Heart left ventricle (tissue), 16 donors: ENCODE results near the gene DDO. TPM values are rescaled to one million over a fixed set of nuclear protein-coding genes. Genes with fewer than 3 reads are reported as not detected.

ENCODE experiments used
- ATAC-seq, 4 donors: fragments of 200-7000 bp; cut with Tn5 transposase; one replicate each; pipeline ENCODE4 v1.9.1; 2020 to 2022; ENCODE audit warnings: moderate library complexity in 4 of 4, mild to moderate bottlenecking in 3 of 4, moderate number of reproducible peaks in 1 of 4
- DNase-seq, 5 donors: peaks; one replicate each; pipeline ENCODE4 v3.0.0-alpha.2; 2020
- H3K27ac ChIP-seq, 12 donors: fragments of 200-600 bp; sonication (generic) in 4 of 12; one replicate each; pipeline versions ENCODE4 v1.5.0 to v1.8.0; 2016 to 2022; ENCODE audit warnings: mild to moderate bottlenecking in 2 of 12
- H3K27me3 ChIP-seq, 9 donors: fragments of 200-600 bp; sonication (generic) in 2 of 9; one replicate each; pipeline versions ENCODE4 v1.5.1 to v1.8.0; 2016 to 2022; ENCODE audit warnings: mild to moderate bottlenecking in 3 of 9
- H3K36me3 ChIP-seq, 9 donors: fragments of 200-600 bp; sonication (generic) in 2 of 9; one replicate each; pipeline versions ENCODE4 v1.5.0 to v1.8.0; 2018 to 2022; ENCODE audit warnings: mild to moderate bottlenecking in 2 of 9
- H3K4me1 ChIP-seq, 12 donors: fragments of 200-600 bp; sonication (generic) in 4 of 12; one replicate each; pipeline versions ENCODE4 v1.5.0 to v1.8.0; 2016 to 2022; ENCODE audit warnings: mild to moderate bottlenecking in 3 of 12
- H3K4me3 ChIP-seq, 12 donors: fragments of 200-600 bp; sonication (generic) in 4 of 12; one replicate each; pipeline versions ENCODE4 v1.5.0 to v1.8.0; 2017 to 2022; ENCODE audit warnings: mild to moderate bottlenecking in 9 of 12, moderate library complexity in 4 of 12
- H3K9me3 ChIP-seq, 12 donors: fragments of 200-600 bp; sonication (generic) in 4 of 12; one replicate each; pipeline versions ENCODE4 v1.5.0 to v1.8.0; 2016 to 2022; ENCODE audit warnings: mild to moderate bottlenecking in 1 of 12
- CTCF ChIP-seq, 12 donors: fragments of 200-600 bp; sonication (generic) in 4 of 12; IDR thresholded peaks; one replicate each; pipeline versions ENCODE4 v1.5.0 to v1.8.0; 2018 to 2022; ENCODE audit warnings: antibody characterized with exemption in 12 of 12, mild to moderate bottlenecking in 5 of 12
- POLR2A ChIP-seq, 2 donors: fragments of 450-650 bp; IDR thresholded peaks; one replicate each; pipeline ENCODE4 v1.6.1; 2017; ENCODE audit warnings: antibody characterized with exemption in 2 of 2, mild to moderate bottlenecking in 2 of 2, moderate library complexity in 2 of 2
- WGBS, 4 donors: extraction: QIAGEN DNeasy Blood & Tissue Kit in 2 of 4; methylation state at CpG; one replicate each; pipeline versions ENCODE4 v1.1.5 to v1.1.7; 2013 to 2018; 5-methylcytosine and 5-hydroxymethylcytosine counted together
- intact Hi-C, 10 donors: fragments of 100-400 bp; cut with DNase I; formaldehyde crosslinking; loops; one replicate each; pipeline versions ENCODE4 v1.11.1 to v1.14.2; 2022
- polyA plus RNA-seq, 2 donors: library from polyadenylated mRNA; stranded (reverse); fragments of 200-250 nt; gene quantifications; one replicate each; pipeline ENCODE4 v1.2.3, GENCODE V29; 2013
- total RNA-seq, 9 donors: library from RNA; depleted of rRNA in 2 of 9; stranded (reverse); fragments of >200 nt in 2 of 9; fragmentation: NEBNext Ultra II Directional in 3 of 9; extraction: Animal tissue kit (Norgen Biotek cat#: 25700) in 3 of 9; gene quantifications; one replicate each; pipeline versions ENCODE4 v1.1.0 to v1.2.4, GENCODE V29; 2016 to 2023
- donor health status: ischemic (EF 13 %, LVEDD 7.1; RV severe dilation, severe dysfunction).
- donor health status: healthy with polysubstance abuse.
- donor health status: DM: no; HTN: yes; CAD: no.
- donor health status: DM: no; HTN: no; CAD: no.
- donor health status: ischemic (EF 25% LVEDD 6.9; RV normal size, moderate dysfunction).
- donor health status: ischemic (EF 25% LVEDD 5.7; RV mildly dilated, moderate dysfunction).
- donor health status: healthy.
- donor health status: DM: yes; HTN: yes; CAD: no.
- donor health status: ischemic (EF 35%, LVEDD 5.7; RV mildly dilated, moderate dysfunction).
- donor health status: nonischemic (EF 11% LVEDD 7.7; RV severe dilation, severe dysfunction).
- donor health status: DM: yes; HTN: yes; CAD: no.
- donor health status: PGD.
- donor health status: ischemic (EF 29% LVEDD 5.4; RV normal size, mild dysfunction).
- donor health status: nonischemic (EF 23%, LVEDD 6.1; RV moderate dilation, normal function).

Gene DDO
- total and polyA plus RNA-seq, 11 donors = 10.9 to 32.3 (median 19.9) TPM

GRCh38 chr6:110430741-110431140, 15.4 kb upstream of the DDO start:
- 80 to 91% (median 82%) methylated on average over 3 to 4 of the region's 4 CpGs for WGBS, 4 donors
- TF ChIP-seq CTCF (IDR thresholded peaks at IDR 0.05) = no peak
- TF ChIP-seq POLR2A (IDR thresholded peaks at IDR 0.05) = no peak

GRCh38 chr6:110430236-110430635, 14.9 kb upstream of the DDO start:
- Histone ChIP-seq H3K36me3 (no peaks in the 10 kb centered on the region), H3K27me3 (peaks cover 0 to 20% (median 0%) of the 10 kb centered on the region in 9 donors), H3K4me3 (no peak overlapping the region), H3K4me1 (peaks cover 0 to 7% (median 0%) of the 10 kb centered on the region in 12 donors), H3K27ac (no peak overlapping the region), H3K9me3 (peaks cover 0 to 2% (median 0%) of the 10 kb centered on the region in 12 donors)
- 47 to 60% (median 49%) methylated on average over 5 of the region's 5 CpGs for WGBS, 4 donors
- DNase-seq (no peak), ATAC-seq (no peak)
- no peak for TF ChIP-seq CTCF (IDR thresholded peaks at IDR 0.05)
- TF ChIP-seq POLR2A (IDR thresholded peaks at IDR 0.05) = no peak
- intact Hi-C loops = no loop called here

More at GRCh38 chr6:110430741-110431140, 15.4 kb upstream of the DDO start:
- no peak overlapping the region for H3K4me3 ChIP-seq
- intact Hi-C loops = no loop called here
- H3K9me3 ChIP-seq = peaks cover 0 to 7% (median 0%) of the 10 kb centered on the region in 12 donors
- H3K36me3 ChIP-seq = no peaks in the 10 kb centered on the region
- H3K27ac ChIP-seq = no peak overlapping the region
- H3K4me1 ChIP-seq = peaks cover 0 to 7% (median 0%) of the 10 kb centered on the region in 12 donors
- ATAC-seq (no peak), DNase-seq (no peak)
- H3K27me3 ChIP-seq = peaks cover 0 to 15% (median 0%) of the 10 kb centered on the region in 9 donors

GRCh38 chr6:110428153-110428552, 12.8 kb upstream of the DDO start:
- TF ChIP-seq POLR2A (IDR thresholded peaks at IDR 0.05) (no peak), CTCF (IDR thresholded peaks at IDR 0.05) (no peak)
- no peak overlapping the region for H3K4me3 ChIP-seq
- intact Hi-C loops = no loop called here
- no peak for DNase-seq
- H3K36me3 ChIP-seq = no peaks in the 10 kb centered on the region
- peaks cover 0 to 5% (median 0%) of the 10 kb centered on the region in 12 donors for H3K4me1 ChIP-seq
- WGBS, 4 donors = 94 to 100% (median 96%) methylated on average over 2 of the region's 2 CpGs
- no peak for ATAC-seq
- H3K27ac ChIP-seq = no peak overlapping the region
- H3K9me3 ChIP-seq = no peaks in the 10 kb centered on the region
- peaks cover 0 to 23% (median 0%) of the 10 kb centered on the region in 9 donors for H3K27me3 ChIP-seq

- DNase-seq (no peak), ATAC-seq (no peak)
- Histone ChIP-seq H3K27ac (no peak overlapping the region), H3K9me3 (peaks cover 0 to 10% (median 0%) of the 10 kb centered on the region in 12 donors), H3K27me3 (peaks cover 0 to 21% (median 0%) of the 10 kb centered on the region in 9 donors), H3K36me3 (no peaks in the 10 kb centered on the region), H3K4me3 (no peak overlapping the region), H3K4me1 (no peaks in the 10 kb centered on the region)
- WGBS, 4 donors = 49 to 72% (median 58%) methylated on average over 5 of the region's 5 CpGs
- intact Hi-C loops = no loop called here
- no peak for TF ChIP-seq POLR2A (IDR thresholded peaks at IDR 0.05)
- TF ChIP-seq CTCF (IDR thresholded peaks at IDR 0.05) = no peak
Observed at GRCh38 chr6:110425816-110426215, 10.4 kb upstream of the DDO start.
